ENCODE measurements around the gene TNIK. TPM values are rescaled to one million over a fixed set of nuclear protein-coding genes. Genes with fewer than 3 reads are reported as not detected.

The TNIK gene
- total and polyA plus RNA-seq, 8 donors, result 2.1 to 40.2 (median 10.1) TPM

DNA sequence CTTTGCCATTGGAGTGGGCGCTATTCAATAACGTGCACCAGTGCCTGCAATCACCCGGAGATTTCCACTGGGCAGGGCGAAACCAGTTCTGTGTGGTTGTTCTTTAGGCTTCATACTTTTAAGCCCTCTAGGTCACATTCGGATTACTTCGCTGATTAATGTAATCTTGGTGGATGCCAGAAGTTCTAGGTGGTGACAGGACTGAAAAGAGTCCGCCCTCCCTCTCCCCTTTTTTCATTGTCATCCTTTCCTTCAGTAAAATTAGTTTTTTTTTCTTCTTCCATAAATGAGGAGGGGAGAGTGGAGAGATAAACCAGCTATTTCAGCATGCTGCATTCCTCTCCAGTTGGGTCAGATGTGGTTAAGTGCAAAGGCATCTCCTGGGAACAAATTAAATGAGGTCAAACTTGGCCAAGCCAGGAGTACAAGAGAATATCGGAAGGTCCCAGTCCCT is 431.4 kb downstream of the TNIK start:
- peak overlapping the region in 2 of 5 donors; percentile 35 to 50 for H3K27ac ChIP-seq
- no peak for TF ChIP-seq POLR2AphosphoS5 (IDR thresholded peaks at IDR 0.05)
- peak overlapping the region; percentile 32 to 34 (median 32) for H3K4me3 ChIP-seq
- H3K27me3 ChIP-seq, result peaks cover 0 to 13% (median 5%) of the 10 kb centered on the region in 3 donors
- no peaks in the 10 kb centered on the region for H3K9me3 ChIP-seq
- DNase-seq, result peak in 1 of 2 donors; percentile 46
- WGBS, 5 donors, result 32 to 40% (median 38%) methylated on average over 8 of the region's 8 CpGs
- intact Hi-C loops (cut with DNase I; ENCODE audit: low total_unique reads), result no loop called here
- no peaks in the 10 kb centered on the region for H3K36me3 ChIP-seq
- peaks cover 0 to 17% (median 6%) of the 10 kb centered on the region in 4 donors for H3K4me1 ChIP-seq

DNA sequence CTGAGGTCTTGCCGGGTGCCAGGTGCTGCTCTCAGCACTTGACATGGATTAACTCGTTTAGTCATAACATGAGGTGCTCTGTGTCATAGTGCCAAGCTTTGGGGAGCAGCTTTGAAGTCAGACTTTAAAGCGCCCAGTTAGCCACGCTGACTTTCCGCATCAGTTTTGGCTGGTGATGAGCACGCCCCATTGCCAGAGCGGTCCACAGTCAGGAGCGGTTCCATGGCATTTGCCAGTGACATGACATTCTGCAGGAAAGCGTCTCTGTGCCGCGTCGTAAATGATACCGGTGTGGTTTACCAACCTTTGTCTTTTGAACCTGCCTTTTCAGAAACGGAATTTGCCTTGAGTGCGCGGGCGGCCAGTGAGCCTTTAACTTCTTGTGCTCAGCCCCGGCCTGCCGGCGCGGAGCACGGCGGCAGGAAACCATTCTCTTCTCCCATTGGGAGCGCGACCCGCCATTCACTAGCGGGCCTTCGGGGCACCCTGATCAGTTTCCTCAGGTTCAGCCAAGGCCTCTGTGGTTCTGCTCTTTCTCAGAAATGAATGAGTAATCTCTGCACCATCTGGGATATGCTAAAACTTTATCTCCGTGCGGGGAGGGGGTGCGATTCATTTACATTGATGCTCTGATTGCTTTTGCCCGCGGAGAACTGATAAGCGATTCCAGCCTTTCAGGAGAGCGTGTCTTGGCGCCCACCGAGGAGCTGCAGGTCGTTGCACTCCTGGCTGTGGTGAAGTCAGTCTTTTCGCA is 432.0 kb downstream of the TNIK start:
- H3K36me3 ChIP-seq, result no peaks in the 10 kb centered on the region
- H3K9me3 ChIP-seq, result no peaks in the 10 kb centered on the region
- intact Hi-C loops (cut with DNase I; ENCODE audit: low total_unique reads), result no loop called here
- peaks cover 0 to 17% (median 6%) of the 10 kb centered on the region in 4 donors for H3K4me1 ChIP-seq
- TF ChIP-seq POLR2AphosphoS5 (IDR thresholded peaks at IDR 0.05), result no peak
- no peak for TF ChIP-seq POLR2A (IDR thresholded peaks at IDR 0.05)
- TF ChIP-seq, protein P1, sequence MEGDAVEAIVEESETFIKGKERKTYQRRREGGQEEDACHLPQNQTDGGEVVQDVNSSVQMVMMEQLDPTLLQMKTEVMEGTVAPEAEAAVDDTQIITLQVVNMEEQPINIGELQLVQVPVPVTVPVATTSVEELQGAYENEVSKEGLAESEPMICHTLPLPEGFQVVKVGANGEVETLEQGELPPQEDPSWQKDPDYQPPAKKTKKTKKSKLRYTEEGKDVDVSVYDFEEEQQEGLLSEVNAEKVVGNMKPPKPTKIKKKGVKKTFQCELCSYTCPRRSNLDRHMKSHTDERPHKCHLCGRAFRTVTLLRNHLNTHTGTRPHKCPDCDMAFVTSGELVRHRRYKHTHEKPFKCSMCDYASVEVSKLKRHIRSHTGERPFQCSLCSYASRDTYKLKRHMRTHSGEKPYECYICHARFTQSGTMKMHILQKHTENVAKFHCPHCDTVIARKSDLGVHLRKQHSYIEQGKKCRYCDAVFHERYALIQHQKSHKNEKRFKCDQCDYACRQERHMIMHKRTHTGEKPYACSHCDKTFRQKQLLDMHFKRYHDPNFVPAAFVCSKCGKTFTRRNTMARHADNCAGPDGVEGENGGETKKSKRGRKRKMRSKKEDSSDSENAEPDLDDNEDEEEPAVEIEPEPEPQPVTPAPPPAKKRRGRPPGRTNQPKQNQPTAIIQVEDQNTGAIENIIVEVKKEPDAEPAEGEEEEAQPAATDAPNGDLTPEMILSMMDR (IDR thresholded peaks at IDR 0.05), result no peak
- TF ChIP-seq EP300 (IDR thresholded peaks at IDR 0.05), result no peak
- WGBS, 5 donors, result 9 to 14% (median 9%) methylated on average over 38 to 39 of the region's 39 CpGs
- peak overlapping the region; percentile 32 to 34 (median 32) for H3K4me3 ChIP-seq
- H3K27ac ChIP-seq, result peak overlapping the region in 2 of 5 donors; percentile 35 to 50
- H3K27me3 ChIP-seq, result peaks cover 0 to 13% (median 5%) of the 10 kb centered on the region in 3 donors
- DNase-seq, result peak; percentile 43 to 83

DNA sequence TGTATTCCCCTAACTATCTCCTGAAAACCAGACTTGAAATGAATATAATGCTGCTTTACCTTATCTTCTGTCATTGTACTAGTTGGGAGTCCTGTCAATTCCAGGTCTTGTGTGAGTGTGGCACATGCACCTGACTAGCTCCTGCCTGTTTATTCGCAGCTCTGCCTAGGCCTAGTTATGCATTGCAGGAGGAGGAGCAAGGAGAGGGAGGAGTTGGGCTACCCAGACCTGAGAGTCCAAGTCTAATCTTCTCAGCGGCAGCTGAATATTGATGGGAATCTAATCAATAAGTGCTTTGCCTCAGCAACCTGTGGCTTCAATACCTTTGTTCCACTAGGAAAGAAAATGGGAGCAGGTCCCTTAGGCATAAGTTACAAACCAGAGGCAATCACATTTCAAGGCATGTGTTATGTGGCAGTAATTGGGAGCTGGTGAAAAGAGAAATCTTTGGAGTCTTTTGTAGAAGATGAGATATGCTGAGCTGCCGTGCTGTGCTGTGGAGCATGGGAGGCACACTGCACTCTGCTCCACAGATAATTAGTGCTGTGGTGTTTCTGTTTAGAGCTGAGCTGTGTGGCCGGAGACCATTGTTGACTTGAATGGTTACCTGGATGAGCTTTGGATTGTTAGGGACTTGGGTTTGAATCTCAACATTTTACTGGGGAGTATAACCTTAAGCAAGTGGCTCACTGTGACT is 433.5 kb downstream of the TNIK start, which contains the start of gene SLC2A2:
Gene SLC2A2, minus strand, starts transcription at position 124 of the 697 bp plus-strand sequence. Its CDS starts 50 bp downstream, at position 74.
- no peaks in the 10 kb centered on the region for H3K36me3 ChIP-seq
- DNase-seq, result peak in 1 of 2 donors; percentile 56
- peaks cover 0 to 13% (median 5%) of the 10 kb centered on the region in 3 donors for H3K27me3 ChIP-seq
- H3K4me1 ChIP-seq, result peaks cover 0 to 17% (median 6%) of the 10 kb centered on the region in 4 donors
- no peak within 1 kb of the TSS for H3K4me3 ChIP-seq
- intact Hi-C loops (cut with DNase I; ENCODE audit: low total_unique reads), result no loop called here
- 72 to 89% (median 80%) methylated on average over 4 of the region's 4 CpGs for WGBS, 5 donors
- H3K27ac ChIP-seq, result no peak within 1 kb of the TSS
- TF ChIP-seq POLR2A (IDR thresholded peaks at IDR 0.05), result no peak
- TF ChIP-seq, protein P1 (IDR thresholded peaks at IDR 0.05), result no peak
- TF ChIP-seq POLR2AphosphoS5 (IDR thresholded peaks at IDR 0.05), result no peak
- no peak for TF ChIP-seq EP300 (IDR thresholded peaks at IDR 0.05)
- no peaks in the 10 kb centered on the region for H3K9me3 ChIP-seq

DNA sequence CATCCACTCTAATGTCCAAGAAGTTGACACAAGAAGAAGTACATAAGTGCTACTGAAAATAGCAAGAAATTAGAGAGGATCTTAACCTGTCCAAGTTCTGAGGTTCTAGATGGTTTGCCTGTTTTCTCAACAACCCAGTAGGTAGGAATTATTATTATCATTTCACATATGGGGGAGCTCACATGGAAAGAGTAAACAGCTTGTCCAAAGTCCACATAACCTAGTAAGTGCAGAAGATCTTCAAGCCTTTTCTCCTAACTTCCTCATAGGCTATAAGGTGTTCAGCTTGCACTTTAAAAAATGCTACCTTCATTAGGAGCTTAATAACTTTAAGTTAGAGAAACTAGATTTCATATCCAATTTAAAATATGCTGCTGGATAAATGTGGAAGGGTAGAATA is 436.6 kb downstream of the TNIK start:
- H3K4me3 ChIP-seq, result no peak overlapping the region
- intact Hi-C loops (cut with DNase I; ENCODE audit: low total_unique reads), result no loop called here
- H3K27ac ChIP-seq, result no peak overlapping the region
- no peaks in the 10 kb centered on the region for H3K36me3 ChIP-seq
- H3K9me3 ChIP-seq, result no peaks in the 10 kb centered on the region
- peaks cover 0 to 11% (median 3%) of the 10 kb centered on the region in 4 donors for H3K4me1 ChIP-seq
- TF ChIP-seq EP300 (IDR thresholded peaks at IDR 0.05) (no peak), POLR2AphosphoS5 (IDR thresholded peaks at IDR 0.05) (no peak), POLR2A (IDR thresholded peaks at IDR 0.05) (no peak)
- TF ChIP-seq, protein P1 (IDR thresholded peaks at IDR 0.05), result no peak
- peak in 1 of 2 donors; percentile 27 for DNase-seq
- H3K27me3 ChIP-seq, result peaks cover 0 to 9% (median 5%) of the 10 kb centered on the region in 3 donors

All from stomach (tissue), 9 donors.